ENCODE results near the gene TRAPPC2.

DNA sequence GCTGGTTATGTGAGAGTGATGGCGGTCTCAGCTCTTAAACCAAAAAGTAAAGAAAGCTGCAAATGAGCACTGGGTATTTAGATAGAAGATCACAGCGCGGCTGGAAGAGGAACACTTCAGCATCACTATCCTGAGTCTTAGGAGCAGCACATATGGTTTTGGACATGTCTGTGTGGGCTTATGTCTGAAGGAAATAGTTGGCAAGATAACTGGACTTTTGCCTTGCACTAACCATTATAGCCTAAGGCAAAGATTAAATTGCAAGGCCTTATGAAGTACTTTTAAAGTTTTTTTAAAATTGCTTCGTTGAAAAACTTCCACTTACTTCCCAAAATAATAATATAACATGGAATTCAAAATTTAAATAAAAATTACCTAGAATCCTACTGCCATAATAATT lies 50.1 kb downstream of the TRAPPC2 start:
- TF ChIP-seq, protein P1, sequence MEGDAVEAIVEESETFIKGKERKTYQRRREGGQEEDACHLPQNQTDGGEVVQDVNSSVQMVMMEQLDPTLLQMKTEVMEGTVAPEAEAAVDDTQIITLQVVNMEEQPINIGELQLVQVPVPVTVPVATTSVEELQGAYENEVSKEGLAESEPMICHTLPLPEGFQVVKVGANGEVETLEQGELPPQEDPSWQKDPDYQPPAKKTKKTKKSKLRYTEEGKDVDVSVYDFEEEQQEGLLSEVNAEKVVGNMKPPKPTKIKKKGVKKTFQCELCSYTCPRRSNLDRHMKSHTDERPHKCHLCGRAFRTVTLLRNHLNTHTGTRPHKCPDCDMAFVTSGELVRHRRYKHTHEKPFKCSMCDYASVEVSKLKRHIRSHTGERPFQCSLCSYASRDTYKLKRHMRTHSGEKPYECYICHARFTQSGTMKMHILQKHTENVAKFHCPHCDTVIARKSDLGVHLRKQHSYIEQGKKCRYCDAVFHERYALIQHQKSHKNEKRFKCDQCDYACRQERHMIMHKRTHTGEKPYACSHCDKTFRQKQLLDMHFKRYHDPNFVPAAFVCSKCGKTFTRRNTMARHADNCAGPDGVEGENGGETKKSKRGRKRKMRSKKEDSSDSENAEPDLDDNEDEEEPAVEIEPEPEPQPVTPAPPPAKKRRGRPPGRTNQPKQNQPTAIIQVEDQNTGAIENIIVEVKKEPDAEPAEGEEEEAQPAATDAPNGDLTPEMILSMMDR (IDR thresholded peaks at IDR 0.05) = no peak
- TF ChIP-seq, protein P2, sequence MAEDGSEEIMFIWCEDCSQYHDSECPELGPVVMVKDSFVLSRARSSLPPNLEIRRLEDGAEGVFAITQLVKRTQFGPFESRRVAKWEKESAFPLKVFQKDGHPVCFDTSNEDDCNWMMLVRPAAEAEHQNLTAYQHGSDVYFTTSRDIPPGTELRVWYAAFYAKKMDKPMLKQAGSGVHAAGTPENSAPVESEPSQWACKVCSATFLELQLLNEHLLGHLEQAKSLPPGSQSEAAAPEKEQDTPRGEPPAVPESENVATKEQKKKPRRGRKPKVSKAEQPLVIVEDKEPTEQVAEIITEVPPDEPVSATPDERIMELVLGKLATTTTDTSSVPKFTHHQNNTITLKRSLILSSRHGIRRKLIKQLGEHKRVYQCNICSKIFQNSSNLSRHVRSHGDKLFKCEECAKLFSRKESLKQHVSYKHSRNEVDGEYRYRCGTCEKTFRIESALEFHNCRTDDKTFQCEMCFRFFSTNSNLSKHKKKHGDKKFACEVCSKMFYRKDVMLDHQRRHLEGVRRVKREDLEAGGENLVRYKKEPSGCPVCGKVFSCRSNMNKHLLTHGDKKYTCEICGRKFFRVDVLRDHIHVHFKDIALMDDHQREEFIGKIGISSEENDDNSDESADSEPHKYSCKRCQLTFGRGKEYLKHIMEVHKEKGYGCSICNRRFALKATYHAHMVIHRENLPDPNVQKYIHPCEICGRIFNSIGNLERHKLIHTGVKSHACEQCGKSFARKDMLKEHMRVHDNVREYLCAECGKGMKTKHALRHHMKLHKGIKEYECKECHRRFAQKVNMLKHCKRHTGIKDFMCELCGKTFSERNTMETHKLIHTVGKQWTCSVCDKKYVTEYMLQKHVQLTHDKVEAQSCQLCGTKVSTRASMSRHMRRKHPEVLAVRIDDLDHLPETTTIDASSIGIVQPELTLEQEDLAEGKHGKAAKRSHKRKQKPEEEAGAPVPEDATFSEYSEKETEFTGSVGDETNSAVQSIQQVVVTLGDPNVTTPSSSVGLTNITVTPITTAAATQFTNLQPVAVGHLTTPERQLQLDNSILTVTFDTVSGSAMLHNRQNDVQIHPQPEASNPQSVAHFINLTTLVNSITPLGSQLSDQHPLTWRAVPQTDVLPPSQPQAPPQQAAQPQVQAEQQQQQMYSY (CRISPR knock-in tag; IDR thresholded peaks at IDR 0.05) = no peak
- TF ChIP-seq, protein P3, sequence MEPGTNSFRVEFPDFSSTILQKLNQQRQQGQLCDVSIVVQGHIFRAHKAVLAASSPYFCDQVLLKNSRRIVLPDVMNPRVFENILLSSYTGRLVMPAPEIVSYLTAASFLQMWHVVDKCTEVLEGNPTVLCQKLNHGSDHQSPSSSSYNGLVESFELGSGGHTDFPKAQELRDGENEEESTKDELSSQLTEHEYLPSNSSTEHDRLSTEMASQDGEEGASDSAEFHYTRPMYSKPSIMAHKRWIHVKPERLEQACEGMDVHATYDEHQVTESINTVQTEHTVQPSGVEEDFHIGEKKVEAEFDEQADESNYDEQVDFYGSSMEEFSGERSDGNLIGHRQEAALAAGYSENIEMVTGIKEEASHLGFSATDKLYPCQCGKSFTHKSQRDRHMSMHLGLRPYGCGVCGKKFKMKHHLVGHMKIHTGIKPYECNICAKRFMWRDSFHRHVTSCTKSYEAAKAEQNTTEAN (CRISPR knock-in tag; IDR thresholded peaks at IDR 0.05) = no peak
- TF ChIP-seq, protein P4, sequence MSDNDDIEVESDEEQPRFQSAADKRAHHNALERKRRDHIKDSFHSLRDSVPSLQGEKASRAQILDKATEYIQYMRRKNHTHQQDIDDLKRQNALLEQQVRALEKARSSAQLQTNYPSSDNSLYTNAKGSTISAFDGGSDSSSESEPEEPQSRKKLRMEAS (CRISPR knock-in tag; IDR thresholded peaks at IDR 0.05) = no peak
- TF ChIP-seq, protein P5, sequence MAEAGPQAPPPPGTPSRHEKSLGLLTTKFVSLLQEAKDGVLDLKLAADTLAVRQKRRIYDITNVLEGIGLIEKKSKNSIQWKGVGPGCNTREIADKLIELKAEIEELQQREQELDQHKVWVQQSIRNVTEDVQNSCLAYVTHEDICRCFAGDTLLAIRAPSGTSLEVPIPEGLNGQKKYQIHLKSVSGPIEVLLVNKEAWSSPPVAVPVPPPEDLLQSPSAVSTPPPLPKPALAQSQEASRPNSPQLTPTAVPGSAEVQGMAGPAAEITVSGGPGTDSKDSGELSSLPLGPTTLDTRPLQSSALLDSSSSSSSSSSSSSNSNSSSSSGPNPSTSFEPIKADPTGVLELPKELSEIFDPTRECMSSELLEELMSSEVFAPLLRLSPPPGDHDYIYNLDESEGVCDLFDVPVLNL (CRISPR knock-in tag; IDR thresholded peaks at IDR 0.05; ENCODE audit: borderline replicate concordance, low read depth) = no peak
- TF ChIP-seq, protein P6, sequence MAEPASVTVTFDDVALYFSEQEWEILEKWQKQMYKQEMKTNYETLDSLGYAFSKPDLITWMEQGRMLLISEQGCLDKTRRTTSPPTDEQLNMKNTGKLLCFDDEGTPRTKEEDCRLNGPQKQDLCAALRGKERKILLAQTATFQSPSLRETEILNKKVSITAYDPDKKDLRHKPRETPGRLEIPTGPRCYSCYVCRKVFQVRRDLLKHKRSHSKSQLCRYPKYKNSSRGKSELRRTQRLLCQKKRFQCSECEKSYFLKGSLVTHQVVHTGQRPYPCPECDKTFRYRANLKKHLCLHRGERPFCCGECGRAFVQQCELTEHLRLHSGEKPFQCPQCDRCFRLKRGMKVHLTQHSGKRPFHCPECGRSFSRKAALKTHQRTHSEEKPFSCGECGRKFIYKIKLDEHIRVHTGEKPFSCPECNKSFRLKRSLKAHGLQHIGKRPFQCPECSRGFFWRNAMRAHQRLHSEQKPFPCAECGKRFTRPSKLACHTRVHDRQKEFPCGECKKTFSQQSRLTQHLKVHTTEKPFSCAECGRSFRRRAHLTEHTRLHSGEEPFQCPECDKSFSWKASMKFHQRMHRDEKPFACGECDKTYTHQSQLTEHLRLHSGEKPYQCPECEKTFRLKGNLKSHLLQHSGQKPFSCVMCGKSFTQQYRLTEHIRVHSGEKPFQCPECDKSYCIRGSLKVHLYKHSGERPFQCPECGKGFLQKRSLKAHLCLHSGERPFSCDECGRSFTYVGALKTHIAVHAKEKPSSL (CRISPR knock-in tag; conservative IDR thresholded peaks at IDR 0.05) = no peak
- TF ChIP-seq JUN (CRISPR knock-in tag; IDR thresholded peaks at IDR 0.05) = no peak
- TF ChIP-seq NR2C2 (CRISPR knock-in tag; IDR thresholded peaks at IDR 0.05) = no peak

Measured in WTC11 (cell line).